IMR-90 (cell line): ENCODE data around the gene SGSH. TPM values are rescaled to one million over a fixed set of nuclear protein-coding genes. Genes with fewer than 3 reads are reported as not detected.

ENCODE experiments used
- ATAC-seq: fragments of 200-7000 bp; cut with Tn5 transposase; 2 replicates; pipeline ENCODE4 v1.9.1; 2020; ENCODE audit warnings: low read depth, mild to moderate bottlenecking, moderate library complexity
- BruUV-seq: library from RNA; stranded (reverse); fragments of 400-500 nt; replicated peaks from 2 replicates; lab custom pipeline; 2021; lab: Mats Ljungman, UMichigan
- CTCF ChIA-PET: fragments of 300-600 bp; formaldehyde crosslinking; extraction: SDS; loops from one replicate; lab custom pipeline; 2021; ENCODE audit warnings: antibody characterized with exemption; lab: Yijun Ruan, JAX
- POLR2A ChIA-PET: fragments of 300-600 bp; sonication (Branson Sonifier 250); formaldehyde crosslinking; loops from one replicate; lab custom pipeline; 2022; ENCODE audit warnings: antibody characterized with exemption; ENCODE audit not compliant: unreplicated experiment; lab: Charles Lee
- DNase-seq: peaks from one replicate; pipeline ENCODE4 v3.0.0; 2013
- H2AFZ ChIP-seq: replicated peaks from 2 replicates; pipeline ENCODE3; 2013; ENCODE audit warnings: low read length, mild to moderate bottlenecking; ENCODE audit not compliant: poor library complexity
- H2AK5ac ChIP-seq: 2 replicates; pipeline ENCODE4 v1.6.1; 2013; ENCODE audit warnings: low read depth, low read length, inconsistent platforms
- H2AK9ac ChIP-seq: replicated peaks from 2 replicates; pipeline ENCODE3; 2013; ENCODE audit warnings: mild to moderate bottlenecking, low read depth, low read length, moderate library complexity; ENCODE audit not compliant: poor library complexity
- H2BK120ac ChIP-seq: 2 replicates; pipeline ENCODE4 v1.6.1; 2013; ENCODE audit warnings: low read depth, low read length, inconsistent platforms
- H2BK15ac ChIP-seq: 3 replicates; pipeline ENCODE4 v1.6.1; 2013; ENCODE audit warnings: low read depth, low read length, inconsistent platforms
- H2BK20ac ChIP-seq: 2 replicates; pipeline ENCODE4 v1.6.1; 2013; ENCODE audit warnings: low read depth, mild to moderate bottlenecking, inconsistent platforms, low read length, moderate library complexity
- H2BK5ac ChIP-seq: 2 replicates; pipeline ENCODE4 v1.6.1; 2013; ENCODE audit warnings: mild to moderate bottlenecking, low read depth, low read length, inconsistent platforms; ENCODE audit not compliant: poor library complexity, severe bottlenecking
- H3K14ac ChIP-seq: replicated peaks from 2 replicates; pipeline ENCODE4 v1.6.1; 2013; ENCODE audit warnings: low read depth, low read length, inconsistent platforms
- H3K18ac ChIP-seq: 2 replicates; pipeline ENCODE4 v1.6.1; 2013; ENCODE audit warnings: low read depth, low read length, control low read depth
- H3K23ac ChIP-seq: 2 replicates; pipeline ENCODE4 v1.6.1; 2013; ENCODE audit warnings: low read depth, low read length, inconsistent platforms
- H3K27ac ChIP-seq: 2 replicates; pipeline ENCODE4 v1.5.1; 2013; ENCODE audit warnings: mild to moderate bottlenecking, control low read depth, low read length; ENCODE audit not compliant: insufficient read depth
- H3K27me3 ChIP-seq: 2 replicates; pipeline ENCODE4 v1.6.1; 2013; ENCODE audit warnings: low read length; ENCODE audit not compliant: control insufficient read depth, insufficient read depth
- H3K36me3 ChIP-seq: 2 replicates; pipeline ENCODE4 v1.6.1; 2013; ENCODE audit warnings: low read length, mixed read lengths; ENCODE audit not compliant: control insufficient read depth, insufficient read depth
- H3K4ac ChIP-seq: 2 replicates; pipeline ENCODE4 v1.6.1; 2013; ENCODE audit warnings: low read depth, low read length, inconsistent platforms
- H3K4me1 ChIP-seq: 2 replicates; pipeline ENCODE4 v1.6.1; 2013; ENCODE audit warnings: low read length, mixed read lengths; ENCODE audit not compliant: control insufficient read depth, insufficient read depth
- H3K4me2 ChIP-seq: 2 replicates; pipeline ENCODE4 v1.6.1; 2013; ENCODE audit warnings: low read depth, mild to moderate bottlenecking, control low read depth, low read length, moderate library complexity
- H3K4me3 ChIP-seq: 2 replicates; pipeline ENCODE4 v1.5.1; 2013; ENCODE audit warnings: low read depth, mild to moderate bottlenecking, control low read depth, low read length, moderate library complexity; ENCODE audit not compliant: insufficient read depth
- H3K56ac ChIP-seq: 2 replicates; pipeline ENCODE4 v1.6.1; 2013; ENCODE audit warnings: low read length, inconsistent platforms; ENCODE audit not compliant: insufficient read depth; ENCODE audit errors: extremely low read depth
- H3K79me1 ChIP-seq, 2 experiments: 2 replicates each; pipeline ENCODE4 v1.6.1; 2013; ENCODE audit warnings: low read length in 2 of 2, inconsistent platforms in 1 of 2, low read depth in 1 of 2
- H3K9ac ChIP-seq: 2 replicates; pipeline ENCODE4 v1.6.1; 2013; ENCODE audit warnings: low read depth, low read length, control low read depth
- H3K9me1 ChIP-seq: 2 replicates; pipeline ENCODE4 v1.6.1; 2013; ENCODE audit warnings: low read length, inconsistent platforms; ENCODE audit not compliant: insufficient read depth
- H3K9me3 ChIP-seq: 2 replicates; pipeline ENCODE4 v1.6.1; 2013; ENCODE audit warnings: low read length; ENCODE audit not compliant: control insufficient read depth, insufficient read depth
- H4K20me1 ChIP-seq: 2 replicates; pipeline ENCODE4 v1.6.1; 2013; ENCODE audit warnings: low read length, inconsistent platforms; ENCODE audit not compliant: insufficient read depth
- H4K5ac ChIP-seq: 2 replicates; pipeline ENCODE4 v1.6.1; 2013; ENCODE audit warnings: mild to moderate bottlenecking, low read depth, low read length, control low read depth
- H4K8ac ChIP-seq, 2 experiments: 2 replicates each; pipeline ENCODE4 v1.6.1; 2013; ENCODE audit warnings: low read depth in 2 of 2, low read length in 2 of 2, control low read depth in 1 of 2, inconsistent platforms in 1 of 2
- H4K91ac ChIP-seq: 2 replicates; pipeline ENCODE4 v1.6.1; 2013; ENCODE audit warnings: low read depth, low read length, inconsistent platforms; ENCODE audit not compliant: insufficient read depth
- BHLHE40 ChIP-seq: fragments of 150-350 bp; IDR thresholded peaks from 2 replicates; pipeline ENCODE4 v1.6.1; 2016; ENCODE audit warnings: mild to moderate bottlenecking, low read depth, low read length
- CHD1 ChIP-seq: IDR thresholded peaks from 2 replicates; pipeline ENCODE4 v1.6.1; 2012; ENCODE audit warnings: low read depth, low read length, improper control_type of control experiment
- FOS ChIP-seq: fragments of 150-350 bp; IDR thresholded peaks from 2 replicates; pipeline ENCODE4 v1.6.1; 2016; ENCODE audit warnings: low read depth, low read length
- MAFK ChIP-seq: IDR thresholded peaks from 2 replicates; pipeline ENCODE4 v1.6.1; 2012; ENCODE audit warnings: low read depth, low read length, improper control_type of control experiment
- MXI1 ChIP-seq: IDR thresholded peaks from 2 replicates; pipeline ENCODE4 v1.6.1; 2012; ENCODE audit warnings: low read depth, mild to moderate bottlenecking, low read length, moderate library complexity, borderline replicate concordance
- NFE2L2 ChIP-seq: fragments of 150-350 bp; IDR thresholded peaks from 2 replicates; pipeline ENCODE4 v1.6.1; 2016; ENCODE audit warnings: low read depth, mild to moderate bottlenecking, low read length
- POLR2A ChIP-seq: IDR thresholded peaks from 2 replicates; pipeline ENCODE4 v1.6.1; 2012; ENCODE audit warnings: mild to moderate bottlenecking, low read depth, low read length
- RAD21 ChIP-seq: IDR thresholded peaks from 2 replicates; pipeline ENCODE4 v1.6.1; 2012; ENCODE audit warnings: low read length, improper control_type of control experiment
- RCOR1 ChIP-seq: IDR thresholded peaks from 2 replicates; pipeline ENCODE4 v1.6.1; 2012; ENCODE audit warnings: mild to moderate bottlenecking, low read length, improper control_type of control experiment; ENCODE audit not compliant: insufficient replicate concordance
- RFX5 ChIP-seq: IDR thresholded peaks from 2 replicates; pipeline ENCODE4 v1.8.0; 2012; ENCODE audit warnings: low read depth, mild to moderate bottlenecking, low read length, moderate library complexity
- WGBS, 2 experiments: methylation state at CpG; one replicate each; pipeline versions ENCODE4 v1.1.5 to v1.1.7; 2013; ENCODE audit warnings: missing lambda C conversion rate in 2 of 2; ENCODE audit not compliant: insufficient read length in 1 of 2; ENCODE audit errors: extremely low coverage in 2 of 2; 5-methylcytosine and 5-hydroxymethylcytosine counted together
- dilution Hi-C: fragments of 300-500 bp; cut with HindIII; formaldehyde crosslinking; loops from one replicate; pipeline ENCODE4 v1.14.3; 2018; ENCODE audit warnings: low sequenced_read_pairs; ENCODE audit not compliant: unreplicated experiment
- in situ Hi-C: fragments of 300-500 bp; cut with MboI; formaldehyde crosslinking; loops from 3 replicates; pipeline ENCODE4 v1.14.3; 2019; ENCODE audit warnings: low sequenced_read_pairs, inconsistent platforms, mixed read lengths
- intact Hi-C: fragments of 100-400 bp; cut with micrococcal nuclease; formaldehyde crosslinking; loops from 2 replicates; pipeline ENCODE4 v1.10.0; 2022
- polyA plus RNA-seq, 3 experiments: library from polyadenylated mRNA; depleted of rRNA; stranded (reverse); fragments of >200 nt; gene quantifications; 2 replicates each; pipeline ENCODE4 v1.2.3, GENCODE V29; 2012; ENCODE audit warnings: low replicate concordance in 1 of 3
- total RNA-seq: library from RNA; depleted of rRNA; stranded (reverse); fragments of >200 nt; gene quantifications from 2 replicates; pipeline ENCODE4 v1.2.3, GENCODE V29; 2012
- TF ChIP-seq, protein P1 (sequence below): conservative IDR thresholded peaks from 2 replicates; pipeline ENCODE4 v1.5.1; 2012; ENCODE audit warnings: mild to moderate bottlenecking, low read depth, low read length, improper control_type of control experiment
- TF ChIP-seq, protein P2 (sequence below): fragments of 150-350 bp; IDR thresholded peaks from 2 replicates; pipeline ENCODE4 v1.6.1; 2017; ENCODE audit warnings: mild to moderate bottlenecking, antibody characterized with exemption, low read length, low read depth

The SGSH gene
- total and polyA plus RNA-seq, 2 of the 4 experiments (the other 2 are of a cell fraction), result 3.0 to 41.5 TPM

DNA sequence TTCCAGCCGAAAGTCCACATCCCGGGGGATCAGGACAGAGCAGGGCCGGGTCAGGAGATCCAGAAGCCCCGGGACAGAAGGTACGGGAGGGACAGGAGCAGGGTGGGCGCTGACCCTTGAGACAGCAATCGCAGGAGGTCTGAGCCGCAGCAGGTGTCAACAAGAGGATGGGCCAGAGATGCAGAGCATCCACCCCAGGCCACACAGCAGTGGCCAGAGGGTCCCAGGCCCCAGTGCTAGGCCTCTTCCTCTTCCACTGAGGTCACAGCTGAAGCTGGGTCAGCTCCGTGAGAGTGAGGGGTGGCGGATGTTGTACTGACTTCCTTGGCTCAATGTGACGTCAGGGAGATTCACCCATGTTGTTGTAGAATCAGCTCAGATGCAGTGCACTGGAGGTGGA lies 31.8 kb upstream of the SGSH start (continued):
- TF ChIP-seq, protein P1, sequence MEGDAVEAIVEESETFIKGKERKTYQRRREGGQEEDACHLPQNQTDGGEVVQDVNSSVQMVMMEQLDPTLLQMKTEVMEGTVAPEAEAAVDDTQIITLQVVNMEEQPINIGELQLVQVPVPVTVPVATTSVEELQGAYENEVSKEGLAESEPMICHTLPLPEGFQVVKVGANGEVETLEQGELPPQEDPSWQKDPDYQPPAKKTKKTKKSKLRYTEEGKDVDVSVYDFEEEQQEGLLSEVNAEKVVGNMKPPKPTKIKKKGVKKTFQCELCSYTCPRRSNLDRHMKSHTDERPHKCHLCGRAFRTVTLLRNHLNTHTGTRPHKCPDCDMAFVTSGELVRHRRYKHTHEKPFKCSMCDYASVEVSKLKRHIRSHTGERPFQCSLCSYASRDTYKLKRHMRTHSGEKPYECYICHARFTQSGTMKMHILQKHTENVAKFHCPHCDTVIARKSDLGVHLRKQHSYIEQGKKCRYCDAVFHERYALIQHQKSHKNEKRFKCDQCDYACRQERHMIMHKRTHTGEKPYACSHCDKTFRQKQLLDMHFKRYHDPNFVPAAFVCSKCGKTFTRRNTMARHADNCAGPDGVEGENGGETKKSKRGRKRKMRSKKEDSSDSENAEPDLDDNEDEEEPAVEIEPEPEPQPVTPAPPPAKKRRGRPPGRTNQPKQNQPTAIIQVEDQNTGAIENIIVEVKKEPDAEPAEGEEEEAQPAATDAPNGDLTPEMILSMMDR, result no peak
- TF ChIP-seq BHLHE40, result no peak

DNA sequence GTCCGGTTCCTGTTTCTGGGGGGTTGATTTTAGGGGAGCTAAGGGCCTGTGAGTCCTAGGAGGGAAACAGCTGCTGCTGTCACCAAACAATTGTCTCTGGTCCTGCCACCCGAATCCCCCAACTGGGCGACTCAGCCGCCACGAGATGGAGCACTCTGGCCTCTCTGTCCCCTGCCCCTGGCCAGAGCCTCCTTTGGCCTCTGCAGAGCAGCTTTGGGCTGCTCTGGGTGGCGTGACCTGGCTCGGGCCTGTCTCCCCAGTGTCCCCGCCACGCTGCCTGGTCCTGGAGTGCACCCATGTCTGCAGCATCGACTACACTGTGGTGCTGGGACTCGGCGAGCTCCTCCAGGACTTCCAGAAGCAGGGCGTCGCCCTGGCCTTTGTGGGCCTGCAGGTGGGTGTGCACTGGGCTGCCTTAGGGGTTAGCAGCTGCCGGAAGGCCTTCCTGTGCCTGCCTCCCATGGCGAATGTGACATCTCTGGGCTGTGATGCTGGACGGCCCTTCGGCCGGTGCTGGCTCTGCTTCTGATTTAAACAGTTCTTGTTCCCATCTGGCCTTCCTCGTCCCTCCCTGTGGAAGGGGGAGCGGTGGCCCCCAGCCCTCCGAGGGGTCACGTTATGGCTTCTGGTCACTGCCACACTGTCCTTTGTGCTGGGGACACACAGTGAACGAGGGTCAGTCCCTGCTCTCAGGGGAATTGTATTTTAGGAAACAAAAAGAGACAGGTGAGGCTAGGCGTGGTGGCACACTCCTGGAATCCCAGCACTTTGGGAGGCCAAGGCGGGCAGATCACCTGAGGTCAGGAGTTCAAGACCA lies 29.0 kb upstream of the SGSH start:
- Histone ChIP-seq H4K5ac (no peak overlapping the region), H3K56ac (no peak overlapping the region), H3K9me1 (0 out of 2 replicates have a peak, but pooled peaks cover 6% of the 10 kb centered on the region), H4K20me1 (no peaks in the 10 kb centered on the region), H3K4me2 (no peak overlapping the region), H4K8ac (no peak overlapping the region), H2AK9ac (peak overlapping the region; percentile 65), H3K23ac (no peak overlapping the region), H2AK5ac (no peak overlapping the region), H3K36me3 (peaks cover 48% of the 10 kb centered on the region), H2AFZ (no peak overlapping the region), H3K79me1 (no peaks in the 10 kb centered on the region), H3K4me3 (no peak overlapping the region), H3K9me3 (no peaks in the 10 kb centered on the region), H3K27me3 (no peaks in the 10 kb centered on the region), H2BK120ac (no peak overlapping the region), H2BK20ac (no peak overlapping the region), H3K9ac (no peak overlapping the region), H3K18ac (no peak overlapping the region), H4K91ac (no peak overlapping the region), H3K4me1 (no peaks in the 10 kb centered on the region; the same call in 1 of the 2 replicates), H2BK5ac (no peak overlapping the region), H3K27ac (no peak overlapping the region), H3K4ac (no peak overlapping the region), H3K14ac (no peak overlapping the region), H2BK15ac (no peak overlapping the region)
- ChIA-PET CTCF (no interaction called here), POLR2A (no interaction called here)
- WGBS, 2 experiments, result 90% methylated on average over 16 of the region's 26 CpGs; no CpG with 5 or more reads in 1 of the 2 experiments
- dilution Hi-C loops (no loop called here), in situ Hi-C loops (no loop called here), intact Hi-C loops (no loop called here)
- no peak for DNase-seq
- ATAC-seq, result no peak
- no TSS peak for BruUV-seq
- TF ChIP-seq BHLHE40, result no peak
- TF ChIP-seq CHD1, result no peak
- TF ChIP-seq, protein P1, result no peak
- TF ChIP-seq RFX5, result no peak
- TF ChIP-seq POLR2A, result no peak
- TF ChIP-seq RAD21, result no peak
- TF ChIP-seq, protein P2, sequence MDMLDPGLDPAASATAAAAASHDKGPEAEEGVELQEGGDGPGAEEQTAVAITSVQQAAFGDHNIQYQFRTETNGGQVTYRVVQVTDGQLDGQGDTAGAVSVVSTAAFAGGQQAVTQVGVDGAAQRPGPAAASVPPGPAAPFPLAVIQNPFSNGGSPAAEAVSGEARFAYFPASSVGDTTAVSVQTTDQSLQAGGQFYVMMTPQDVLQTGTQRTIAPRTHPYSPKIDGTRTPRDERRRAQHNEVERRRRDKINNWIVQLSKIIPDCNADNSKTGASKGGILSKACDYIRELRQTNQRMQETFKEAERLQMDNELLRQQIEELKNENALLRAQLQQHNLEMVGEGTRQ, result no peak
- TF ChIP-seq NFE2L2, result no peak
- TF ChIP-seq RCOR1, result no peak
- no peak for TF ChIP-seq MXI1
- TF ChIP-seq FOS, result no peak
- TF ChIP-seq MAFK, result no peak
